NCI-H526 (cell line): ENCODE measurements around the gene BCL2.
"Not testable (repeated sequence)": the region's sequence is repeated elsewhere in the genome, so short reads cannot be mapped to it uniquely, and the experiment has no call there.

ENCODE experiments used
- DNase-seq, 2 experiments: peaks; one replicate each; lab custom pipeline; 2025; lab: John Stamatoyannopoulos, UW

The BCL2 gene

DNA sequence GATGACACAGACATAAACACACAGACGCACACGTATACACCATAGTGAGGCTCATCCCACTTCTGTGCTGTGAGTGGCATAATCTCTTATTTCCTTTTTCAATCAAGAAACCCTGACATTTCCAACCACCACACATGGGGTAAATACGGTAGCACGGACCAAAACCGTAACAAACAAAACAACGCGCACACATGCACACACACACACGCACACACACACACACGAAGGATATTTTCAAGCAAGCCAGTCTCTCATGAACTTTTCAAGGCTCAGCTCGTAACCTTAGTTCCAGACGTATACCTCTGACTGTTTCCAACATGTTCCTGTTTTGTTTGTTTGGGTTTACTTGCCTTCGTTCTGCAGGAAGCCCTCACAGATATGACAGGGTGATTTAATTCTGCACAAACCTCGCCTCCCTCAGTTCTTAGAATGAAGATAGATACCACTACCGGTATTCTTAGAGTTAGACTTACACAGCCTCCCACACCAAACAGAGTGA is 119.8 kb downstream of the BCL2 start:
- DNase-seq, result no peak

DNA sequence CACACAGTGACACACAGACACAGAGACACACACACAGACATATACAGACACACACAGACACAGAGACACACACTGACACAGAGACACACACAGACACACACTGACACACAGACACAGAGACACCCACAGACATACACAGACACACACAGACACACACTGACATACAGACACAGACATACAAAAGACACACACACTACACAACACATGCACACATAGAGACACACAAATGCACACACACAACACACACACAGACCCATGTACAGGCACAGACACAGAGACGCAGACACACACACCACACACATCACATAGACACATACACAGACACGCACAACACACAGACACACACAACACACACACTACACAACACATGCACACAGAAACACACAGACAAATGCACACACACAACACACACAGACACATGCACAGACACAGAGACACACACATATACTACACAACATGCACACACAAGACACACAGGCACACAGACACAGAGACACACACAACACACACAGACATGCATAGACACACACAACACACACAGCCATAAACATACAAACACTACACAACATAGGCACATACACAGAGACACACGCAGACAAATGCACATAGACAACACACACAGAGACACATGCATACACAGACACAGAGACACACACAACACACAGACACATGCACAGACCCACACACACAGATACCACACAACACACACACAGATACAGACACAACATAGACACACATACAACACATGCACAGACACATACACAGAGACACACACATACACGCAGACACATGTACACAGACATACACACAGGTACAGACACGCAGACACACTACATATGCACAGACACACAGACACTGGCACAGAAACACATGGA is 120.5 kb downstream of the BCL2 start:
- DNase-seq, result no peak

GRCh38 chr18:63198098-63198760 is 121.3 kb downstream of the BCL2 start:
- no peak for DNase-seq

- peak in 1 of 2 experiments; percentile 13 for DNase-seq
Observed at GRCh38 chr18:63197246-63197869, 122.2 kb downstream of the BCL2 start.

GRCh38 chr18:63195326-63196159 is 124.0 kb downstream of the BCL2 start:
- DNase-seq, result no peak

DNA sequence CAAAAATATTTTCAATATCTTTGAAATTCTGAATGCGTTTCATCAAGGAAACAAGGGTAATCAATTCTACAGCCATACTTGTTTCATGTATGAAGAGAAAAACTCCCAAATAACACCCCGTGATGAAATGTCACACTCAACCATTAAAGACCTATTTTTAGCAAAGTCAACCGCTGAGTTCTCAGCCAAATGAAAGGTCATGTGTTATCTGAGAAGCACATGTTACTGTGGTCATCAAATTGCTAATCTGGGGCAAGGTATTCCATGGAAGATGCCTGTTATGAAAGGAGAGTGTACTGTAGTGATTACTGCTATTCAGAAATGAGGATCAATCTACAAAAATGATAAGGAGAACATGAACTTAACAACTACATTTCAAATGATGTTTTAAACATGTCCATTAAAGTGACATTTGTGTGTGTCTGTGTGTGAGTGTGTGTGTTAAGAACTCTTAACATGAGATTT is 126.7 kb downstream of the BCL2 start:
- no peak for DNase-seq

- DNase-seq, result no peak
Observed at GRCh38 chr18:63192126-63192884, 127.3 kb downstream of the BCL2 start.

GRCh38 chr18:63191413-63191812 is 128.2 kb downstream of the BCL2 start:
- DNase-seq, result no peak

GRCh38 chr18:63190838-63191237 is 128.7 kb downstream of the BCL2 start:
- DNase-seq, result not testable (repeated sequence)

DNA sequence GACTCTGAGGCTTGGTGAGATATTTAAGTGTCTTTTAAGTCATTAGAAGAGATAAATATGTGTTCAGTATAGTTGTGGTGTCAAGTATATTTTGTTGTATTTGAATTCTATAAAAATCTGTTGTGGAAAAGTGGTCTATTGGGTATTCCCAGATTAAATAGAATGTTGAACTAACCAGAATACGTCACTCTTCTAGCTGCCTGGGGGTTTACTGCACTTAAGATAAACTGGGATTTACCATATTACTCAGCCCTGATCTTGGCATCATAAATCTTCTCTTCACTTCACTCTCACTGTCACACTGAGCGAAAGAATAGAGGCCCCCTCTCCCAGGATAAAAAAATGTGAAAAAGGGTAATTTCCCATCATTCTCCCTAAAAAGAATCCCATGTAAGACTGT is 129.8 kb downstream of the BCL2 start:
- no peak for DNase-seq

GRCh38 chr18:63189041-63189440 is 130.5 kb downstream of the BCL2 start:
- DNase-seq, result no peak

DNA sequence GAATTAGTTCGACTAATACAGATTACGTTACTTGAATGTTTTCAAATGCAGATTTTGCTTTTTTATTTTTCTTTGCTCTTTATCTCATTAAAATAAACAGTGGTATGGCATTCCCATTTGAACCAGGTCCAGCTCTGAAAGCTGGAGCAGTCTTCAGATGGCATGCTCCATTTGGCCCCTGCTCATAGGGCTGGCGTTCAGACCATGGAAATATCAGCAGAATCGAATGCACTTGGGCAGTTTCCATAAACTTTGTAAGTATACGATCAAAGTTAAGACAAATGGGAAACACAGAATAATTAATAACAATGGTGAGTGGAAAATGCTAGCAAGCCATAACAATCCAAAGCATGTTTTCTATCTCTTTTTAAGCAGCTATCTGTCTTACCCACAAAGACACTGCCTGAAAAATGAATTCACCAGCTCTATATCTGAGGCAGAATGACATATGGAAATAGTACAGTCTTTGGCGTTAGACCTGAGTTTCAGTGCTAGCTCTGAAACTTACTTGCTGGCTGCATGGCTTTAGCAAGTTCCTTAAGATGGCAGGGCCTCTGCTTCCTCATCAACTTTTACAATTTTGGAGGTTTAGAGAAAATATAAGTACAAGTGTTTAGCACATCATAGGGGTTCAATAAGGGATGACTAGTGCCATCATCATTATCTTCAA is 131.6 kb downstream of the BCL2 start:
- no peak for DNase-seq

DNA sequence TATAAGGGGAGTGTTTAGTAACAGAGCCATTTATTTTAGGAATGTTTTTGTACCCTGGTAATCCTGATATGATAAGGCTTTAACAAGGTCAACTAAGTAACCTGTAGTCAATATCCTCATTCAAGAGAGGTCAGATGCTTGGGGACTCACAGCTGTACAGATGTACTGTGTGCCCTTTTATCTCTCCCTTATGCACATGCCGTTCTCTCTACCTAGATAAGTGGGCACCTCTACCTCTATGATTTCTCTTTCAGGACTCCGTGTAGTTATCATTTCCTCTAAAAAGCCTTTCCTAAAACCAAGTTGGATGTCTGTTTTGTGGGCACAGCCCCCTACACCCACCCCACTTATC is 132.4 kb downstream of the BCL2 start:
- no peak for DNase-seq

GRCh38 chr18:63186520-63187222 is 132.9 kb downstream of the BCL2 start:
- DNase-seq, result no peak

GRCh38 chr18:63185984-63186383 is 133.6 kb downstream of the BCL2 start:
- no peak for DNase-seq

DNA sequence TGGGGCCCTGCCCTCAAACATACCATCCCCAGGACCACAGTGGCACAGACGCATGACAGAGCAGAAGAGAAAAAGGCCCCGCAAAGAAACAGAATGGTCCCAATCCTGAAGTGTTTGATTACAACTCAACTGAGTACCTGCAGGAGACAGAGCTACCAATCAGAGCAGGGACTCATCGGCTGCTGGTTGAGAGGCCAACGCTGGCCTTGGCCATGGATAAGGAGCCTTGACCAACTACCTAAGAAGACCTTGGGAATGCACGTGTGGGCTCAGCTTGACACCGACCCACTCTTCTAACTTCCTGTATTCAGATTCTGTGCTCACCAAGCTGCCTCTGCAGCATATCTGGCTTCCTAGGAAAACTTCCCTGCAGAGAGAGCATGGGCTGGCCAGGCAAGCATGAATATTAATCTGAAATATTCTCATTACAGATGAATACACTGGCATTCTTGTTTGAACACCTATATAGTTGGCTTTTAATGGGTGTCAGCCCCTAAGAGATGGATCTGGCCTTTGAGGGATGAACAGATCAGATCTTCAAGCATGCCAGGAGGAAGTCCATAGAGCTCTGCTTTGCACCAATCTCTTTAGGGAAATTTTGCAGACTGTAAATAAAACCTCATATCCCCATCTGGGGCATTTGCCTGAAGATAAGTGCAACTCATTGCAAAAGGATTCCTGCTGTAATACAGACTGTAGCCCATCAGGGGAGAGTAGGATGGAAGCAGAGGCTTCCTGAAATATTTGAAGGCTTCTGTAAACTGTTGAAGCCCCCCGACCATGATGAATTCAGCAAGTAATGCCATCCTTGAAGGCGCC is 135.4 kb downstream of the BCL2 start:
- DNase-seq, result peak in 1 of 2 experiments; percentile 67

DNA sequence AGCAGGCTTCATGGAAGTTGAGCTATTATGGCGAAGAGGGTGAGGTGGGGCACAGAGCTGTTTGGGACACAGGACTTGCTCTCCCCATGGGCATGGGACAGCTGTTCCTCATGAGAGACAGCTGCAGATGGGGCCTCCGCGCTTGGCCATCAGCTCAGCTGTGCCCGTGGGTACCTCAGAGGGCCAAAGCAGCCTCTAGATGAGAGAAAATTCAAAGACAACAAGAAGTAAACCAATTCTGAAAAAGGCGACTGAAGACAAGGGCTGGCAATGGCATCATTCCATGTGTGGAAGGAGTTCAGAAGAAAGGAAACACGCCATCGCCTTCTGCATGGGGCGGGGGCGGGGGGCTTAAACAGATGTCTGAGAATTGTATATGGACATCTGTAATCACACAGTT is 136.2 kb downstream of the BCL2 start:
- no peak for DNase-seq

DNA sequence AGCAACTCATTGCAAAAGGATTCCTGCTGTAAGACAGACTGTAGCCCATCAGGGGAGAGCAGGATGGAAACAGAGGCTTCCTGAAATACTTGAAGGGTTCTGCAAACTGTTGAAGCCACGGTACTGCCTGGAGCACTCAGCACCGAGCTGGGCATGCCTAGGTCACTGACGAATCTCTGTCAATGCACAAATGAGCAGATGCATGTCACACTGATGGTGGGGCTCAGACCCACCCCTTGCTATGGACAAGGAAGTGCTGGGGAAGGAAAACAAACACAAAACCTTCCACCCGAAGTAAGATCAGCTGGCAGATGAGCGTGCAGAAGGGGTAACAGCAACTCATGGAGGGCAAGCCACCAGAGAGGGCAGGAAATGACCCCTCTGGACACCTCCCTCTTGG is 136.7 kb downstream of the BCL2 start:
- DNase-seq, result no peak

GRCh38 chr18:63182310-63182772 is 137.2 kb downstream of the BCL2 start:
- DNase-seq, result peak; percentile 91 to 96
